ENCODE results near the gene SAMD13. TPM values are rescaled to one million over a fixed set of nuclear protein-coding genes. Genes with fewer than 3 reads are reported as not detected.

SAMD13 gene
- total RNA-seq, 2 experiments from 2014 or later = 0.38 to 0.48 TPM

DNA sequence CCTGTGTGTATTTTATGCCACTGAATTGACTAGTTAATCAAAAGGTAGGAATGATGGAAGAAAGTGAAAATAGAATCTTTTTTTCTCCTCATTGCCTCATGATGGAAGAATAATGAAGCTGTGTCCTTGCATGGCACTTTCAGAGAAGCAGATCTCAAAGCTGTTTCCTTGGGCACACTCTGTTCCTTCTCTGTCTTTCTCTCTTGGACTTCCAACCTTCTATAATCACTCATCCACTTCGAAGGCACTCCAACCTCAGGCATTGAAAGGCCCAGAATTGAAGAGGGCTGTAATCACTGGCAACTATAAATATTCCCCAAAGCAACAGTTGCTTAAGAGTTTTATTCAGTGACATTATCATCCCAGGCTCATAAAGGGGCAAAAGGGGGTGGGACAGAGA is 65.7 kb downstream of the SAMD13 start:
- Mint-ChIP-seq H3K27me3 (no peaks in the 10 kb centered on the region), H3K4me3 (no peak overlapping the region), H3K36me3 (no peaks in the 10 kb centered on the region), H3K27ac (no peak overlapping the region), H3K9me3 (no peaks in the 10 kb centered on the region), H3K4me1 (ENCODE audit: low read depth) (peaks cover 7% of the 10 kb centered on the region)
- intact Hi-C loops (cut with micrococcal nuclease) = no loop called here
- ChIA-PET POLR2A (no interaction called here), CTCF (interaction anchor here (0.6 kb wide), 1 partner anchor 415 kb away, joined by 3 read pairs; no protein-coding TSS in a partner anchor)
- no peak for DNase-seq

DNA sequence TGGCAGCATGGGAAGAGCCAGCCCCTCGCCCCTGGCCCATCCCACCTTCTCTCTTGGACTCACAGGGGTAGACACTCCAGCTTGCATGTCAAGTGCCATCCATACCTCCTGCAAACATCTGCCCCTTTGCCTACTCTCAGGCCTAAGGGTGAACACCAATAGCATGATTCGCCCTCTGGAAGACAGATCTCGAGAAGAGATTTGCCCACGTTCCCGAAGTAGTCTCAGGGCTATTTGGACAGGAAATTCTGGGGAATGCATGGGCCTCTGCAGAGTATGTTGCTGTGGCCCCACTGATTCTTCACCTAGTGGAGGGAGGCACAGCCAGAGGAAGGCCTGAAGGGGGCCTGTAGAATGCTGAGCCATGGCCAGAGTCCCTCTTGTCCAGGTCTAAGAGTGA is 66.9 kb downstream of the SAMD13 start:
- Mint-ChIP-seq H3K9me3 (no peaks in the 10 kb centered on the region), H3K4me3 (no peak overlapping the region), H3K36me3 (no peaks in the 10 kb centered on the region), H3K27ac (no peak overlapping the region), H3K27me3 (no peaks in the 10 kb centered on the region), H3K4me1 (ENCODE audit: low read depth) (peaks cover 3% of the 10 kb centered on the region)
- intact Hi-C loops (cut with micrococcal nuclease) = no loop called here
- DNase-seq = no peak
- POLR2A ChIA-PET = no interaction called here
- CTCF ChIA-PET = no interaction called here

DNA sequence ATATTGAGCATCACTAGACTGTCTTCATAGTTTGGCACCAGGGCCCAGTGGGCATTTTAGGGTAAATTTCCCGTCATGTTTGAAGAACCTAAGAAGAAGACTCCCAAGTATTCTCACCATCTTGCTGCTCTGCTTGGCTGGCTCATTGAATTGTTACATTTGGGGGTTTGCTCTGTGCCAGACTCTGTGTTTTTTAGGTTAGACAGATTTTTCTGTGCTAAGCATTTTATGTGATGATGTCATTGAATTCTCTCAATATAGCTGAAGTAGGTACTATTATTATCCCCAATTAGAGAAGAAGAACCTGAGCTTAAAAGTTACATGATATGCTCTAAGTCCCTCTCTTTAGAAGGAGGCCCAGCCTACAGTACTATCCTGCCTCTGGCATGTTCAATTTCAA is 68.8 kb downstream of the SAMD13 start:
- no peak for DNase-seq
- Mint-ChIP-seq H3K9me3 (no peaks in the 10 kb centered on the region), H3K27ac (no peak overlapping the region), H3K27me3 (no peaks in the 10 kb centered on the region), H3K36me3 (no peaks in the 10 kb centered on the region), H3K4me1 (ENCODE audit: low read depth) (peaks cover 3% of the 10 kb centered on the region), H3K4me3 (no peak overlapping the region)
- intact Hi-C loops (cut with micrococcal nuclease) = no loop called here
- ChIA-PET POLR2A (no interaction called here), CTCF (interaction anchor here (0.8 kb wide), 1 partner anchor 384 kb away, joined by 3 read pairs; no protein-coding TSS in a partner anchor)

DNA sequence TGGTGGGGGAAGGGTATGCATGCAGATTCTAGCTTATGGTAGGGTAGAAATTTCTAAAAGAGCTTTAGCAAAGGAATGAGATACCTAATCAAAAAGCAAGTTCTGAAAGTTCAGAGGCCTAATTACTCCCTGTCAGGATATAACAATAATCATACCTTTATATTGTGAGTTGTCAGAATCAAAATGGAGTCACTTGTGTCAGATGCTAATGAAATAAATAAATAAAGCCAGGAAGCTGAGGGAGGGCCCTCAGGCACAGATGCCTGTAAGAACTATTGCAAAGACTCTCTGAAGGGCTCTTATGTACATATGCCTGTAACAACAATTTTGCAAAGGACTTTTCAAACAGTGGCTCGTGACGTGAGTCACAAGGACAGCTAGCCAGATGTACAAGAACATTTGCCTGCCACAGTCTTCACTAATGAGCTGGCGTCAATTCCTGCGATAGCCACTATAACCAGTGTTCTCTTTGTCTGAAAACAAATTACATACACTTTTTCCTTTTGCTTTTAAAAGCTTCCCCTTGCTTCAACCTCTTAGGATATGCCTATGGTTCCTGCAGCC is 69.4 kb downstream of the SAMD13 start:
- Mint-ChIP-seq H3K9me3 (no peaks in the 10 kb centered on the region), H3K36me3 (no peaks in the 10 kb centered on the region), H3K4me3 (no peak overlapping the region), H3K27me3 (no peaks in the 10 kb centered on the region), H3K27ac (no peak overlapping the region), H3K4me1 (ENCODE audit: low read depth) (no peaks in the 10 kb centered on the region)
- ChIA-PET CTCF (interaction anchor here (0.8 kb wide), 1 partner anchor 383 kb away, joined by 3 read pairs; no protein-coding TSS in a partner anchor), POLR2A (no interaction called here)
- no peak for DNase-seq
- intact Hi-C loops (cut with micrococcal nuclease) = no loop called here

DNA sequence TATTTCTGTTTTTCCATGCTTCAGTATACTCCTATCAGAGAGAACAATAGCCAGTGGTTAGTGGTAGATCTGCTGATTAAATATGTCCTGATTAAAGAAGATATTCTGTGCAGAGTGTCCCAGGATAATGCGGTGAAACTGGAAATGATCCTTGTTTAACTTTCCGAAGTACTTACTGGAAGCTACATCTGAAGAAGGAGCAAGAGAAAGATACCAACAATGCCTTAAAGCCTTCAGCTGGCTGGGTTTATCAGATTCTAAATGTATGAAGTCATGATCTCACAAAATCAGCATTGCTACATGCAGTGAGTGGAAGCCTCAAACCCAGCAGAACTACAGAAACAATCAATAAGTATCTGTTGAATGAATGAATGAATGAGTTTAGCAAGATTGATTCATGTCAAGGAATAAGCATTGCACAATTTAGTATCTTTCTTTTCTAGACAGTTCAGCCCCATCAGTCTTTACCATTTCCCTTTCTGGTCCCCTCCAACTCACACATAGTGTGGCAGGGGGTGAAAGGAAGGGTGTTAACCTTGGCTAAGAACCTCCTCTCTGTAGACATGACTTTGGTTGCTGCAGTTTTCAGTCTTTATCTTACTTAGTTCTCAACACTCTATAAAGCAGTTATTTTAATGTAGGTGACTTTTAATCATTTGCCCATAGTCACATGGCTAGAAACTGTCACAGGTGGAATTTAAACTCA is 72.1 kb downstream of the SAMD13 start:
- Mint-ChIP-seq H3K27ac (no peak overlapping the region), H3K9me3 (no peaks in the 10 kb centered on the region), H3K27me3 (no peaks in the 10 kb centered on the region), H3K4me1 (ENCODE audit: low read depth) (no peaks in the 10 kb centered on the region), H3K4me3 (no peak overlapping the region), H3K36me3 (no peaks in the 10 kb centered on the region)
- CTCF ChIA-PET = interaction anchor here (0.5 kb wide), 1 partner anchor 384 kb away, joined by 3 read pairs; no protein-coding TSS in a partner anchor
- POLR2A ChIA-PET = no interaction called here
- intact Hi-C loops (cut with micrococcal nuclease) = no loop called here
- no peak for DNase-seq

DNA sequence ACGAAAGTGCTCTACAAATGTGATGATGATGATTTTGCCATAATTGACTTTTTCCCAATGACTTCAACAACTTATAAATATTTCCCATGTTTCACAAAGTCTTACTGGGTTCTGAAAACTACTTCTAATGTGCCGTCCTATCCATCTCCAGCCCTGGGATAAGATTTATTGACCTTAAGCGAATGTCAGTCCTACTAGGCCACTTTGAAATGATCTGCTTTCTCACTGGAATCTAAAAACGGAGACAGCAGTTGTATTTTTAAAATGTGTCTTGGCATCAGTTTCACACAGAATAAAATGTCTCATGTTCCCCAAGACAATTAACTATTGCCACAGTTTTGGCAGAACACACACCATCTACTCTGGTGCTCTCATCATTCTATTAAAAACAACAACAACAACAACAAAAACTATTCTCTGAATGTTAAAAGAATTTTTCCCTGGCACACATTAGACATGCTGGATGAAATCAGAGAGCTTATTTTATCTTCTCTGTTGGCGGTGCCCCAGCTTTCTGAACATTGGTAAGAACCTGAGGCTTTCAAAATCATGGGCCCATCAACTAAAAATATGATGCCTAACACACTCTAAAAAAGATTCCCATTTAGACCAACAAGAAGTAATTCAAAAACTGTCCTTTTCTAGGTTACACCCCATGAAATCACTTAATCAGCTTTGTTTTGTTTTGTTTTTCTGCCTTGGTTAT is 73.6 kb downstream of the SAMD13 start:
- no peaks in the 10 kb centered on the region for H3K9me3 Mint-ChIP-seq
- intact Hi-C loops (cut with micrococcal nuclease) = no loop called here
- H3K4me1 Mint-ChIP-seq (ENCODE audit: low read depth) = no peaks in the 10 kb centered on the region
- CTCF ChIA-PET = interaction anchor here (0.6 kb wide), 1 partner anchor 418 kb away, joined by 4 read pairs; no protein-coding TSS in a partner anchor
- H3K27me3 Mint-ChIP-seq = no peaks in the 10 kb centered on the region
- no peak overlapping the region for H3K27ac Mint-ChIP-seq
- POLR2A ChIA-PET = no interaction called here
- DNase-seq = no peak
- no peaks in the 10 kb centered on the region for H3K36me3 Mint-ChIP-seq
- H3K4me3 Mint-ChIP-seq = no peak overlapping the region

DNA sequence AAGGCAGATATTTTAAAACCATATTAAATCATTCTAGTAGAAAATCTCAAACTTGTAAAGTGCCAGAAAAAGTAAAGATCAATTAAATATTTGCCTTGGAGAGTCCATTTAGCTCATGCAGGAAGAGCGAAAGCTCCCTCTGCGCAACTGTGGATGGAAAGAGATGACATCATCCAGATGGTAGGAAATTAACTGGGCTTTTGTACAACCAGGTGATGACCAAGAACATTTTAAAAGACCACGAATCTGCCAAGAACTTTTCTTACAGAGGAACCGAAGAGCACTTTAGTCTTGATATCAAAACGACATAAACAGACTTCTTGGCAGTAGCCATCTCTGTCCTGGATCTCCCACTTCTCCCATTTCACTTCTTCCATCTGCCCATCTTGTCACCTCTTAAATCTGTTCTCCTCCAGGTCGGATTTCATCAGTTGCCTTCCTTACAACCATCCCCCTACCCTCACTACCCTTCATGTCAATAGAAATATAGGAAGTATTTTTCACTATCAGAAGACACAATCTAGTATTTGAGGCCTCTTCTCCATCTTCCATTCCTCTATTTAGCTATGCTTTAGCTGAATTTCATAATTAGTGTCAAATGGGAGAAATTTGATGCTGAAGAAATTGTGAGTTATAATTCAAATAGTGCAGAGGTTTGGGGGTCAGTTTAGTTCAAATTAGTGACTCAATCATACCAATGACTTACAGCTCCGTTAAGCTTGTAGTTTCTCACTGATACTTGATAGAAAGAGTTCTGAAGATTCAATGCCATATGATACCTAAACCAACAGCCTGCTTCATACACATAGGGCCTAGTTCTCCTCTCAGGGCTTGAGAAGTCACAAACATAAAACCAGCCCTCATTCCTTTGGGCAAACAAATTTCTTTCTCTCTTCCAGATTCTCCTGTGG is 74.7 kb downstream of the SAMD13 start:
- no peaks in the 10 kb centered on the region for H3K4me1 Mint-ChIP-seq (ENCODE audit: low read depth)
- H3K4me3 Mint-ChIP-seq = no peak overlapping the region
- intact Hi-C loops (cut with micrococcal nuclease) = no loop called here
- no peak for DNase-seq
- CTCF ChIA-PET = no interaction called here
- H3K9me3 Mint-ChIP-seq = no peaks in the 10 kb centered on the region
- POLR2A ChIA-PET = no interaction called here
- H3K36me3 Mint-ChIP-seq = no peaks in the 10 kb centered on the region
- no peak overlapping the region for H3K27ac Mint-ChIP-seq
- H3K27me3 Mint-ChIP-seq = no peaks in the 10 kb centered on the region

DNA sequence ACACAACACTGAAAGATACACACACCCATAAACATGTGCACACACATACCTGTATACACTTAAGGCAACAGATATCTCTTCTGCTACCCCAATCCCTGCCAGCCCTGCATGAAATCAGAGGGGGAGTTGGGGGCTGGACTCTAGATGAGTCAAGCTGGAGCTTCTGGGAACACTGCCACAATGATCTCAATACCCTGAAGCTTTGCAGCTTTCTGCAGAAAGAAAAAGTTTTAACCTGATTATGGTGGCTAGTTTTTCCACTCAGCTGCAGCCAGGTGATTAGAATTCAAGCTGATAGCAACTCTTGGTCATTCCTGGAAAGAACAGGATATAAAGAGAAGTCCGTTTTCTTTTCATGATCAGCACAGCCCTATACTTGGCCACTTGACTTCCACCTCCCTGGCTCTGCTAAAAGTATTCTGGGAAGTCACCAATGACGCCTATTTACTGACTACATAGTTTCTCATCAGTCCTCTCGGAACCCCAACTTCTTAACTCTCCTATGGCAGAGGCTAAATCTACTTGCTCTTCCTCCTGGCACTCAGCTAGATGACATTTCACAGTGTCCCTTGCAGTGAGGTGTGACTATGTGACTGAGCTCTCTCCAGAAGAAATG is 76.1 kb downstream of the SAMD13 start:
- Mint-ChIP-seq H3K9me3 (no peaks in the 10 kb centered on the region), H3K4me3 (no peak overlapping the region), H3K36me3 (no peaks in the 10 kb centered on the region), H3K27ac (no peak overlapping the region), H3K27me3 (no peaks in the 10 kb centered on the region), H3K4me1 (ENCODE audit: low read depth) (no peaks in the 10 kb centered on the region)
- ChIA-PET CTCF (no interaction called here), POLR2A (no interaction called here)
- DNase-seq = no peak
- intact Hi-C loops (cut with micrococcal nuclease) = no loop called here

DNA sequence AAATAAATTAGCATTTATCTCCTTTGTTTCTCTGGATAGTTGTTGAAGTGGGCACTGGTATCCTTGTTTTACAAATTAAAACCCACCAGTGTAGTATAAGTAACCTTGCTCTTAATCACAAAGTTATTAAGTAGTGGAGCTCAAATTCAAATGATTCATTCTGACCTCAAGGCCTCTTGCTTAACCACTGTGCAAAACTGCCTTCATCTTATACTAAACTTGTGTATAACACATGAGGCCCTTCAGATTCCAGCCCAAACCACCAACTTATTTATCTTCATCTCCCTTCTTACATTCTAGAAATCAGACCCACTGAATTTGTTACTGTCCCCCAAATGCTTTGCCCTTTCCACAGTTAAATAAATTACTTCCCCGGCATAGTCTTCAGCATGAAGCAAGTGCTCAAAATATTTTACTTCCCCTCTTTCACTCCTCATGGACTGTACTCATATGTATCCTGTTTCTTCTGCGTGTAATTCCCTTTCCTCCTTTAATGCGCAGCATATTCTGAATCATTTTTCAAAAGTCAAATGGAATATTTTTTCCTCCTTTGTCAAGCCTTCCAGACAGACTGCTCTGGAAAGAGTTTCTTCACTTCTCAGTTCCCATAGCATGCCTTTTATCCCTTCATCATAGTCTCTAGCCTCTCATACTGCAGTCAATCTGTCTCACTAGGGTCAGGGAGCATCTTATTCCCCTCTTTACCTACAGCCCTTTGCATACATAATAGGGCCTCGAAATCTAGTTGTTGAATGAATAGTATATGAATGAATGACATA is 77.8 kb downstream of the SAMD13 start:
- Mint-ChIP-seq H3K4me3 (no peak overlapping the region), H3K4me1 (ENCODE audit: low read depth) (no peaks in the 10 kb centered on the region), H3K9me3 (no peaks in the 10 kb centered on the region), H3K36me3 (no peaks in the 10 kb centered on the region), H3K27me3 (no peaks in the 10 kb centered on the region), H3K27ac (no peak overlapping the region)
- ChIA-PET CTCF (no interaction called here), POLR2A (no interaction called here)
- intact Hi-C loops (cut with micrococcal nuclease) = no loop called here
- DNase-seq = no peak

DNA sequence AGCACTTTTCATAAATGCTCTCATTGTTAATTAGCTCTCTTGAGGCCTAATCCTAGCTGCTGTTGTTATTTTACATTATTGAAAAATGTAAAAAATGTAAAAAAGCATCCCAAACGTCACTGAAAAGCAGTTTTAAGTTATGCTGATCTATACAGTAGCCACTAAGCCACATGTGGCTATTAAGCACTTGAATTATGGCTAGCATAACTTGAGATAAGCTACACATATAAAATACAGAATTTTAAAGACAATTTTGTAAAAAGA is 78.3 kb downstream of the SAMD13 start:
- POLR2A ChIA-PET = no interaction called here
- Mint-ChIP-seq H3K27me3 (no peaks in the 10 kb centered on the region), H3K9me3 (no peaks in the 10 kb centered on the region), H3K4me3 (no peak overlapping the region), H3K27ac (no peak overlapping the region), H3K36me3 (no peaks in the 10 kb centered on the region), H3K4me1 (ENCODE audit: low read depth) (no peaks in the 10 kb centered on the region)
- no peak for DNase-seq
- intact Hi-C loops (cut with micrococcal nuclease) = no loop called here
- CTCF ChIA-PET = interaction anchor here (0.6 kb wide), 1 partner anchor 73 kb away, joined by 3 read pairs; no protein-coding TSS in a partner anchor

DNA sequence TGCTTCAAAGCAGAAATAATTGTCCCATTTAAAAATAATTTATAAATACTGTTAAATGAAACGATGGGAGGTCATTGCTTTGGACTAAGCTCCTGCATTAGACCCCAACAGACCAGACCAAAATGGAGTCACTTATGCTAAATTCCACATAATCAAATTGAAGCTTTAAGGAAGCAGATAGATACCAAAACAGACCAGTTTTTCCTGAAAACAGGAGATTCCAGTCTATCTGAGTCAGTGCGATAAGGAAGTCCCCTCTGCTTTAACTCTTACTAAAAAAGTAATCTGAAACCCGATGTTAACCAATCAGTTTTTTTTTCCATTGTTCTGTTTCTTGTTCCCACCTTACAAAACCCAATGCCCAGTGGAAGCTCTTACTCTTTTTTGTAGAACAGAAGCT is 80.6 kb downstream of the SAMD13 start:
- Mint-ChIP-seq H3K4me3 (no peak overlapping the region), H3K4me1 (ENCODE audit: low read depth) (no peaks in the 10 kb centered on the region), H3K27ac (no peak overlapping the region), H3K36me3 (no peaks in the 10 kb centered on the region), H3K9me3 (no peaks in the 10 kb centered on the region), H3K27me3 (no peaks in the 10 kb centered on the region)
- ChIA-PET CTCF (interaction anchor here (1.3 kb wide), 1 partner anchor 372 kb away, joined by 4 read pairs; no protein-coding TSS in a partner anchor), POLR2A (no interaction called here)
- intact Hi-C loops (cut with micrococcal nuclease) = no loop called here
- DNase-seq = no peak

Measured in activated CD4-positive, alpha-beta memory T cell treated with anti-CD3 and anti-CD28 coated beads for 36 hours (primary cell).